ENCODE data around the gene CSF2. TPM values are rescaled to one million over a fixed set of nuclear protein-coding genes. Genes with fewer than 3 reads are reported as not detected.

The CSF2 gene
- total and polyA plus RNA-seq, 2 donors (not counting 1 experiment from before 2014, with no cell fraction given), result not detected

GRCh38 chr5:132054697-132055440, 18.7 kb upstream of the CSF2 start:
- TF ChIP-seq CTCF (IDR thresholded peaks at IDR 0.05), result no peak
- TF ChIP-seq EZH2 (IDR thresholded peaks at IDR 0.05; ENCODE audit: borderline replicate concordance, insufficient read depth, low read depth, low read length, poor library complexity, severe bottlenecking), result no peak
- no peaks in the 10 kb centered on the region for H3K9me3 ChIP-seq (ENCODE audit: control extremely low read depth in 1 of 3, control insufficient read depth in 2 of 3, insufficient read depth in 1 of 3, low read length in 2 of 3)
- H3K9ac ChIP-seq (ENCODE audit: low read length), result no peak overlapping the region
- no peak overlapping the region for H3K4me3 Mint-ChIP-seq
- H2AFZ ChIP-seq (ENCODE audit: insufficient read depth, low read depth, low read length, poor library complexity, severe bottlenecking), result no peak overlapping the region
- no peak overlapping the region for H3K4me3 ChIP-seq (ENCODE audit: control extremely low read depth in 1 of 5, extremely low read depth in 1 of 5, insufficient read depth in 1 of 5, low read depth in 2 of 5, low read length in 4 of 5)
- H3K4me1 ChIP-seq (ENCODE audit: control insufficient read depth in 2 of 2, insufficient read depth in 2 of 2, low read length in 2 of 2), result no peaks in the 10 kb centered on the region
- H3K4me2 ChIP-seq (replicated peaks; ENCODE audit: low read depth, low read length, poor library complexity, severe bottlenecking), result no peak overlapping the region
- no peaks in the 10 kb centered on the region for H3K79me2 ChIP-seq (ENCODE audit: control insufficient read depth, insufficient read depth, low read length)
- DNase-seq (no peak), ATAC-seq (ENCODE audit: low read depth) (no peak)
- WGBS (ENCODE audit: insufficient coverage), result 83% methylated on average over 1 of the region's 9 CpGs
- H4K20me1 ChIP-seq (ENCODE audit: control insufficient read depth, insufficient read depth, low read length, poor library complexity, severe bottlenecking), result no peaks in the 10 kb centered on the region
- ChIA-PET CTCF (interaction anchor here (1.0 to 1.2 kb wide), 2 partner anchors 8 to 9 kb away, joined by 3 read pairs; no protein-coding TSS in a partner anchor), POLR2A (no interaction called here)
- H3K9me3 Mint-ChIP-seq (ENCODE audit: insufficient read depth), result no peaks in the 10 kb centered on the region
- intact Hi-C loops (cut with micrococcal nuclease), result no loop called here
- peaks cover 3% of the 10 kb centered on the region for H3K27me3 Mint-ChIP-seq
- no peaks in the 10 kb centered on the region for H3K36me3 ChIP-seq (replicated peaks in 1 of 2; ENCODE audit: control extremely low read depth in 1 of 2, control insufficient read depth in 1 of 2, extremely low read depth in 1 of 2, insufficient read depth in 2 of 2, low read length in 1 of 2)
- peaks cover 0 to 7% (median 0%) of the 10 kb centered on the region in 4 experiments for H3K27me3 ChIP-seq (replicated peaks in 1 of 4; ENCODE audit: control extremely low read depth in 1 of 4, control insufficient read depth in 3 of 4, insufficient read depth in 4 of 4, low read length in 3 of 4)
- H3K4me1 Mint-ChIP-seq, result no peaks in the 10 kb centered on the region
- no peak overlapping the region for H3K27ac ChIP-seq (ENCODE audit: low read length in 2 of 2)
- H3K27ac Mint-ChIP-seq, result no peak overlapping the region

- WGBS (ENCODE audit: insufficient coverage), result no CpG with 5 or more reads among the region's 1 CpG
- H3K4me2 ChIP-seq (replicated peaks; ENCODE audit: low read depth, low read length, poor library complexity, severe bottlenecking), result no peak overlapping the region
- Mint-ChIP-seq H3K4me1 (no peaks in the 10 kb centered on the region), H3K9me3 (ENCODE audit: insufficient read depth) (no peaks in the 10 kb centered on the region), H3K4me3 (no peak overlapping the region), H3K27ac (no peak overlapping the region), H3K27me3 (peaks cover 3% of the 10 kb centered on the region)
- H3K79me2 ChIP-seq (ENCODE audit: control insufficient read depth, insufficient read depth, low read length), result no peaks in the 10 kb centered on the region
- peaks cover 0 to 7% (median 0%) of the 10 kb centered on the region in 4 experiments for H3K27me3 ChIP-seq (replicated peaks in 1 of 4; ENCODE audit: control extremely low read depth in 1 of 4, control insufficient read depth in 3 of 4, insufficient read depth in 4 of 4, low read length in 3 of 4)
- TF ChIP-seq CTCF (IDR thresholded peaks at IDR 0.05), result no peak
- no peak for TF ChIP-seq EZH2 (IDR thresholded peaks at IDR 0.05; ENCODE audit: borderline replicate concordance, insufficient read depth, low read depth, low read length, poor library complexity, severe bottlenecking)
- POLR2A ChIA-PET, result no interaction called here
- H3K4me3 ChIP-seq (ENCODE audit: control extremely low read depth in 1 of 5, extremely low read depth in 1 of 5, insufficient read depth in 1 of 5, low read depth in 2 of 5, low read length in 4 of 5), result no peak overlapping the region
- H3K36me3 ChIP-seq (replicated peaks in 1 of 2; ENCODE audit: control extremely low read depth in 1 of 2, control insufficient read depth in 1 of 2, extremely low read depth in 1 of 2, insufficient read depth in 2 of 2, low read length in 1 of 2), result no peaks in the 10 kb centered on the region
- H3K27ac ChIP-seq (ENCODE audit: low read length in 2 of 2), result no peak overlapping the region
- H3K9me3 ChIP-seq (ENCODE audit: control extremely low read depth in 1 of 3, control insufficient read depth in 2 of 3, insufficient read depth in 1 of 3, low read length in 2 of 3), result no peaks in the 10 kb centered on the region
- no peak for ATAC-seq (ENCODE audit: low read depth)
- no peak overlapping the region for H2AFZ ChIP-seq (ENCODE audit: insufficient read depth, low read depth, low read length, poor library complexity, severe bottlenecking)
- no peak for DNase-seq
- H3K4me1 ChIP-seq (ENCODE audit: control insufficient read depth in 2 of 2, insufficient read depth in 2 of 2, low read length in 2 of 2), result no peaks in the 10 kb centered on the region
- intact Hi-C loops (cut with micrococcal nuclease), result no loop called here
- CTCF ChIA-PET, result interaction anchor here (1.0 kb wide), 1 partner anchor 8 kb away, joined by 3 read pairs; no protein-coding TSS in a partner anchor
- H4K20me1 ChIP-seq (ENCODE audit: control insufficient read depth, insufficient read depth, low read length, poor library complexity, severe bottlenecking), result no peaks in the 10 kb centered on the region
- H3K9ac ChIP-seq (ENCODE audit: low read length), result no peak overlapping the region
Measured at GRCh38 chr5:132055441-132055807, 18.2 kb upstream of the CSF2 start.

Measured in B cell (primary cell).